ENCODE results near the gene MYO15B.

MYO15B gene

DNA sequence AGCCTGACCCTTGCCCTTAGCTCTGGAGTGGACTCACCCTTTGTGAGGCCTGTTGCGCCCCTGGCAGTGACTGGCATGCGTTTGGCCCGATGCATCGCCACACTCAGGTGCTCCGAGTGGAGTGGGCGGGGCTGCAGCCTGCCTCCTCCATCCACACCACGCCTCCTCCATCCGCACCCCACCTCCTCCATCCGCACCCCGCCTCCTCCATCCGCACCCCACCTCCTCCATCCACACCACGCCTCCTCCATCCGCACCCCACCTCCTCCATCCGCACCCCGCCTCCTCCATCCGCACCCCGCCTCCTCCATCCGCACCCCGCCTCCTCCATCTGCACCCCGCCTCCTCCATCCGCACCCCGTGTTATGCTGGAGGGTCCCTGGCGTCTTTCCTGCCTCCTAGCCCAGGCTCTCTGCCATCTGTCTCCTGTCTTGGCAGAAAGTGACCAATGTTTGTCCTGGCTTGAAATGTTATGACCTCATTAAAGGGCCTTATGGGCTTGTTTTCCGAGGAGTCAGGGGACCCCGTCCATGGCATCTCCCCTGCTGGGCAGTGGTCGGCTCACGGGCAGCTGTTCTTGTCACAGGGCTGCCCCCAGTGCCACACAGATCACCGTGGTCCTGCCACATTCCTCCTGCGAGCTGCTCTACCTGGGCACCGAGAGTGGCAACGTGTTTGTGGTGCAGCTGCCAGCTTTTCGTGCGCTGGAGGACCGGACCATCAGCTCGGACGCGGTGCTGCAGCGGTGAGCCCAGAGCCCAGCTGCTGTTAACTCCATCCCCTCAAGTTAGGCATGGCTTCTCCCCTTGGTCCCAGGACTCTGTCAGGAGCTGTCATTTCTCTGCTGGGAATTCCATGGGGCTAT is 28.7 kb upstream of the MYO15B start:
- DNase-seq (ENCODE audit: low read depth), result no peak

DNA sequence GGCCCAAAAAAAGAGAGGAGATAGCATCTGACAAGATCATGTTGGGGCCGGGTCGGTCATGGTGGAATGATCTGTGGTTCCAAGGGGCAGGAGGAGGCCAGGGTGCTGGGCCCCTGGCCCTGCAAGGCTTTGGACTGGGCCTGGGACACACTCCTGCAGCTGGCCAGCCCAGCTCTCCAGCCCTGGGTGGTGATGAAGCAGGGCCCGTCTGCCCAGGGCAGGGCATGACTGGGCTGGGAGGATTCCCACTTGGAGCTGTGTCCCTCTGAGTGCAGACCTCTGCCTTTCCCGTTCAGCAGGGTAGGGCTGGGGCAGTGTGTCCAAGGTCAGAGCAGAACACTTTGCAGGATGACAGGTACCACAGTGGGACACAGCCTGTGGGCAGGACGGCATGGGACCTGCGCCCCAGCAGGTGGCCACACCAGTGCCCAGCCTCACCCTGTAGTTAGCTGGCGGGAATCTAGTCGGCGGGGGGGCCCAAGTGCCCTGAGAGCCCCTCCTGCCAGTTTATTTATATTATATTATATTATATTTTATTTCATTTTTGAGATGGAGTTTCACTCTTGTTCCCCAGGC is 27.6 kb upstream of the MYO15B start:
- no peak for DNase-seq (ENCODE audit: low read depth)

- no peak for DNase-seq (ENCODE audit: low read depth)
Observed at GRCh38 chr17:75561927-75562603, 25.5 kb upstream of the MYO15B start.

DNA sequence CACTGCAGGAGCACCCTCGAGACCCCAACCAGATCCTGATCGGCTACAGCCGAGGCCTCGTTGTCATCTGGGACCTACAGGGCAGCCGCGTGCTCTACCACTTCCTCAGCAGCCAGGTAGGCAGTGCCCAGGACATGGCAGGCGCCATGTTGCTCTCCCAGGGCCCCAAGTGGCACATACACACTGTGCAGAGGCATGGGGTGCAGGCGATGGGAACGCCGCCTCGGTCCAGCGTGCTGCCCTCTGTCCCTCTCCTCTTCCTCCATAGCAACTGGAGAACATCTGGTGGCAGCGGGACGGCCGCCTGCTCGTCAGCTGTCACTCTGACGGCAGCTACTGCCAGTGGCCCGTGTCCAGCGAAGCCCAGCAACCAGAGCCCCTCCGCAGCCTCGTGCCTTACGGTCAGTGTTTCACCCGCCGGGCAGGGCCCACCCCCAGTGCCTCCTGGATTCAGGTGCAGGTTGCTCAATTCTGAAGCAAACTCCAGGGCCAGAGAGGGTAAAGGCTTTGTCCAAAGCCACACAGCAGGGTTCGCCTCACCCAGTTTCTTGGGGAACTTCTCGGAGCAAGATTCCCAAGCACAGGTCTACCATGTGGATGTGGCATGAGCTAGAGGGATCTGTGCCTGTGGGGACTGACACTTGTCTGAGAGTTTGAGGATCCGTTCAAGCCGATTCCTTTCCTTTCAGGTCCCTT is 24.4 kb upstream of the MYO15B start:
- no peak for DNase-seq (ENCODE audit: low read depth)

GRCh38 chr17:75564195-75564594 is 23.4 kb upstream of the MYO15B start:
- no peak for DNase-seq (ENCODE audit: low read depth)

- DNase-seq (ENCODE audit: low read depth), result no peak
Observed at GRCh38 chr17:75565066-75565465, 22.5 kb upstream of the MYO15B start.

DNA sequence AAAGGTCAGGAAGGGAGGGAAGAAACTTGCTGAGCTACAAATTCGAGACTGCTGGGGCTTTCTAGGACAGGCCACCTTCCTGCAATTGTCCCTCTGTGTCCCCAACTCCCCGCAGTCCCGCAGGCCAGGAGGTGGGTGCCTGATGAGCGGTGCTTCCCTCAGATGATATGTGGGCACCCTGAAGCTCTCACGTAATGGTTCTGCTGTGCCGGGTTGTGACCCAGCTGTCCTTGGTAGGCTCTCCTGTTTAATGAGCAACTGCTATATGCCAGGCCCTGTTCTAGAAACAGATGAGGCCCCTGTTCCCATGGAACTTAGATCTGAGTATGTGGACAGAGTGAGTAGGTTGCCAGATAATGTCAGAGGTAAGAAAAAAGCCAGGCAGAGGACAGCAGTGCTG is 22.0 kb upstream of the MYO15B start:
- no peak for DNase-seq (ENCODE audit: low read depth)

DNA sequence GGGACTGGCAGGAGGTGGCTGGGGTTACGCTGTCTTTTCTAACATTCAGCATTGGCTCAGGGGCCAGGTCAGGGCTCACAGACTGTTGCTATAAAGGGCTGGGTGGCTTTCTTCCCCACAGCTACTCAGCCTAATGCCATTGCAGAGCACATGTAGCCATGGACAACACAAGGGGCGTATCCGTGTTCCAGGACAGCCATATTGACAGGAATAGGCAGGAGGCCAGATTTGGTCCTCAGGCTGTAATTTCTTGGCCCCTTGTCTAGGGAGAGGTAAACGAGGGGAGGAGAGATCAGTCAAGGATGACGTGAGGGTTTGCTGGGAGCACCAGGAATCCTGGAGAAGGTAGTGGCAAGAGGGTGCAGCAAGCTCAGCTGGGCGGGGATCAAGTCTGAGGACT is 21.2 kb upstream of the MYO15B start:
- DNase-seq (ENCODE audit: low read depth), result no peak

- no peak for DNase-seq (ENCODE audit: low read depth)
Observed at GRCh38 chr17:75566834-75567233, 20.8 kb upstream of the MYO15B start.

GRCh38 chr17:75568412-75569255 is 19.0 kb upstream of the MYO15B start:
- no peak for DNase-seq (ENCODE audit: low read depth)

DNA sequence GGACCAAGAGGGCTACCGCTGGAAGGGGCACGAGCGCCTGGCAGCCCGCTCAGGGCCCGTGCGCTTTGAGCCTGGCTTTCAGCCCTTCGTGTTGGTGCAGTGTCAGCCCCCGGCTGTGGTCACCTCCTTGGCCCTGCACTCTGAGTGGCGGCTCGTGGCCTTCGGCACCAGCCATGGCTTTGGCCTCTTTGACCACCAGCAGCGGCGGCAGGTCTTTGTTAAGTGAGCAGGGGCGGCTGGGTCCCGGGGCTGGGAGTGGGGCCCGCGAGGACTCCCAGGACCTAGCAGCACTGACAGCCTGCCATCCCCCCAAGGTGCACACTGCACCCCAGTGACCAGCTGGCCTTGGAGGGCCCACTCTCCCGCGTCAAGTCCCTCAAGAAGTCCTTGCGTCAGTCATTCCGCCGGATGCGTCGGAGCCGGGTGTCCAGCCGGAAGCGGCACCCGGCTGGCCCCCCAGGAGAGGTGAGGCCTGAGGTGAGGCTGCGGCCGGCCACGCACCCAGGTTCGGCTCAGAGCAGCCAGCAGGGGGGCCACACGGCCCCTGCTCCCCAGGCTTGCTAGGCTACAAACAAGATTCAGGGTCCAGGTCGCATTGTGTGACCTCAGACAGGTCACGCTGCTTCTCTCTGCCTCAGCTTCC is 17.4 kb upstream of the MYO15B start:
- DNase-seq (ENCODE audit: low read depth), result no peak

DNA sequence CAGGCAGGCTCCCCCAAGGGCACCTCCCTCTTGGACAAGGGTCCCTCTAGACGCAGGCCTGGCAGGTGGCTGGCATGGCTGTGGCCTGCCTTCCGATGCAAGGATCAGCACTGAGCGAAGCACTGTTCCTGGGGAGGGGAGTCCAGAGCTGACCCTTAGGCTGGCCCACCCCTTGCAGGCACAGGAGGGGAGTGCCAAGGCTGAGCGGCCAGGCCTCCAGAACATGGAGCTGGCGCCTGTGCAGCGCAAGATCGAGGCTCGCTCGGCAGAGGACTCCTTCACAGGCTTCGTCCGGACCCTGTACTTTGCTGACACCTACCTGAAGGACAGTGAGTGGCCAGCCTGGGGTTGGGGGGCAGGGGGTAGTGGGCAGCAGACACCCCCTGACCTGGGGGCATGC is 16.8 kb upstream of the MYO15B start:
- DNase-seq (ENCODE audit: low read depth), result no peak

DNA sequence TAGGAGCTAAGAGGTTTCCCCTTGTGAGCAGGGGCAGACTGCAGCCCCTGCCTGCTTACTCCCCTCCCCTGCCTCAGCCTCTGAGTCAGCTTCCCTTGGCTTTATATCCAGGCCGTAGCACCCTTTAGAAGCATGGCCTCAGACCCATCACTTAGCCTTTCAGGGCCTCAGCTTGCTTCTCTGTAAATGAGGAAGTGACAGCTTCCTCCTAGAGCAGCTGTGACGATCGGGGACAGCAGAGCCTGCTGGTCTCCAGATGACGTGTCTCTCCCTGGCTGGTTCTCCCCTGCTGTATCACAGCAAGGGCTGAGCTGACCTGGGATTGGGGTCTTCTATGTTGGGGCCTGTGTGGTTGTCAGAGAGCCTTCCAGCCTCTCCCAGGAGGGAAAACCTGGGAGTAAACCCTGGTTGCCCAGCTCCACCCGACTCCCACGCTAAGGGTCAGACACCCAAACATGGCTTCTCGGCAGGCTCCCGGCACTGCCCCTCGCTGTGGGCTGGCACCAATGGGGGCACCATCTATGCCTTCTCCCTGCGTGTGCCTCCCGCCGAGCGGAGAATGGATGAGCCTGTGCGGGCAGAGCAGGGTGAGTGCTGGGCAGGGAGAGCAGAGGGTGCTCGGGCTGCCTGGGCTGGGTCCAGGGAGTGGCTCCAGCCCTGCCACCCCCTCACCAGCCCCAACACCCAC is 16.3 kb upstream of the MYO15B start:
- DNase-seq (ENCODE audit: low read depth), result no peak

DNA sequence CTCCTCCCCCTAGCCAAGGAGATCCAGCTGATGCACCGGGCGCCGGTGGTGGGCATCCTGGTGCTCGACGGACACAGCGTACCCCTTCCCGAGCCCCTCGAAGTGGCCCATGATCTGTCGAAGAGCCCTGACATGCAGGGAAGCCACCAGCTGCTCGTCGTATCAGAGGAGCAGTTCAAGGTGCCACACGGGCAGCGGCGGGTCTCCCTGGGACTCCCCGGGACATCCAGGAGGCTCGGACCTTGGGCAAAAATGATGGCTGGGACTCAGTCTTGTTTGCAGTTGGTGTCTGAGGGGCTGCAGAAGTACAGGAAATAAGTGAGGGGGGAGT is 15.8 kb upstream of the MYO15B start:
- DNase-seq (ENCODE audit: low read depth), result no peak

DNA sequence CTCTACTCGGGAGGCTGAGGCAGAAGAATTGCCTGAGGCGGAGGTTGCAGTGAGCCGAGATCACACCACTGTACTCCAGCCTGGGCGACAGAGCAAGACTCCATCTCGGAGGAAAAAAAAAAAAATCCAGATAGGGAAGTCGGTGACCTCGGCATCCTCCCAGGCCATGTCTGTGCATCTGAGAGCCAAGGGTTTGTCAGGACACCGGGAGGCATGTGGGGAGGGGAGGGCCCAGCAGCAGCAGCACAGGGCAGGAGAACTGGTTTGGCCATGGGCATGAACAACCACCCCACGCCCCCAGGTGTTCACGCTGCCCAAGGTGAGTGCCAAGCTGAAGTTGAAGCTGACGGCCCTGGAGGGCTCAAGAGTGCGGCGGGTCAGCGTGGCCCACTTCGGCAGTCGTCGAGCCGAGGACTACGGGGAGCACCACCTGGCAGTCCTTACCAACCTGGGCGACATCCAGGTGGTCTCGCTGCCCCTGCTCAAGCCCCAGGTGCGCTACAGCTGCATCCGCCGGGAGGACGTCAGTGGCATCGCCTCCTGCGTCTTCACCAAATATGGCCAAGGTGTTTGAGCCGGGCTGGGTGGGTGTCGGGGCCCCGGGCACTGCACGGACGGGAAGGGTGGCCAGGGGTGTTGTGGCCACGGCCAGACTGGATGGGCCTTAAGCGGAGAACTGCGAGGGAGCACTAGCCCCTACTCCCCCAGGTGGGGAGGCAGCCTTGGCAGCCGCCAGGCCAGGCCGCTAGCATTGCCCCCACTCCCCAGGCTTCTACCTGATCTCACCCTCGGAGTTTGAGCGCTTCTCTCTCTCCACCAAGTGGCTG is 14.7 kb upstream of the MYO15B start:
- no peak for DNase-seq (ENCODE audit: low read depth)

- DNase-seq (ENCODE audit: low read depth), result no peak
Observed at GRCh38 chr17:75573540-75573957, 14.1 kb upstream of the MYO15B start.

GRCh38 chr17:75573994-75574393 is 13.6 kb upstream of the MYO15B start:
- DNase-seq (ENCODE audit: low read depth), result no peak

DNA sequence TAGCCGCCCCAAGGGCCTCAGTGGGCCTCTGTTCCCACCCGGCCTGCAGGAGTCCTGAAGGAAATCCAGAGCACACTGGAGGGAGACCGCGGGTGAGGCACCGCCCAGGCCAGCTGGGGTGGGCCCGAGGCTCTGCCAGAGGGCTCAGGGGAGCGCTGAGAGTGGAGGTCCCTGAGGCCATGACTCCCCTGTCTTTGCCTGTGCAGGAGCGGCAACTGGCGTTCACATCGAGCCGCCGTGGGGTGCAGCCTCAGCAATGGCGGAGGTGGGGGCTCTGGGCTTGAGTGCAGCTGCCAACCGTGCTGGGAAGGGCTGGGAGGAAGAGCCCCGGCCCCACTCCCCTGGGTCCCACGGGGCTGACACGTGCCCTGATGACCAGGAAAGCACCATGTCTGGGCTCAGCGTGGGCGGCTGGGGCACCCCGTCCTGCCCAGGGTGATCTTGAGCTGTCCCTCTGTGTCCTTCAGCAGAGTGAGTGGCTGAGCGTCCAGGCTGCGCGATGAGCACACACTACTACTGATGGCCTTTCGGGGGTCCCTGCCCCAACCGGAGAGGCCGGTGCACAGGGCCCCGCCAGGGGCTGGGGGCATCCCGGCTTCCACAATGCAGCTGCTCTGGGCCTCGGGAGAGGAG is 13.1 kb upstream of the MYO15B start:
- no peak for DNase-seq (ENCODE audit: low read depth)

DNA sequence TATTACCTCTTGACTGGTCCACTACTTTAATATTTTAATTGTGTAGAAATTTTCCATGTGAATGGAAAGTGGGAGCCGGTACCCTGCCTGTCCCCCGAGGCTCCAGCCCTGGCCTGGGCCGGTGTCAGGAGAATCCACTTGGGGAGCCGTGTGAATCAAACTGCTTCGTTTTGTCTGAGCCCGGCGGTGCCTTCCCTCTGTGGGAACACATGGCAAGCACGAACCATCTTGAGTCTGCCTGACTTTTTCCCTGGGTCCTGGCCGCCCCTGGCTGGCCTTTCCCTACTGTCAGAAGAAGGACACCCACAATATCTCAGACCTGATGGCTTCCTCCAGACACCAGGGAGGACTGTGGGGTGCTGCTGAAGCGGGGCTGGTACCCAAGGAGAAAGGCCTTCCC is 12.4 kb upstream of the MYO15B start:
- no peak for DNase-seq (ENCODE audit: low read depth)
